ENCODE measurements around the gene TSFM. TPM values are rescaled to one million over a fixed set of nuclear protein-coding genes. Genes with fewer than 3 reads are reported as not detected.
A peak's percentile ranks its signal among the peaks of the same experiment; 100 is the strongest.

The TSFM gene
- total and polyA plus RNA-seq, 7 donors, result 8.0 to 49.3 (median 29.6) TPM

- Histone ChIP-seq H3K27ac (peak overlapping the region; percentile 64 to 100 (median 100)), H3K4me1 (peaks cover 0 to 100% (median 99%) of the 10 kb centered on the region in 4 donors), H3K9me3 (no peaks in the 10 kb centered on the region), H3K27me3 (no peaks in the 10 kb centered on the region), H3K36me3 (no peaks in the 10 kb centered on the region), H3K4me3 (peak overlapping the region in 2 of 4 donors; percentile 20 to 24)
- intact Hi-C loops (cut with DNase I), result loop anchor here (10.0 kb wide), 1 partner anchor 51 kb away; the partner anchor contains the start of gene TSFM
- no peak for TF ChIP-seq POLR2AphosphoS5 (IDR thresholded peaks at IDR 0.05)
- no peak for TF ChIP-seq POLR2A (IDR thresholded peaks at IDR 0.05)
- TF ChIP-seq CTCF (IDR thresholded peaks at IDR 0.05), result no peak
- no peak for TF ChIP-seq EP300 (IDR thresholded peaks at IDR 0.05)
- DNase-seq, result no peak
- 55 to 74% methylated on average over 9 of the region's 9 CpGs for WGBS, 2 donors
Observed at GRCh38 chr12:57835366-57836288, 53.0 kb downstream of the TSFM start.

GRCh38 chr12:57836442-57837375, 54.1 kb downstream of the TSFM start:
- TF ChIP-seq POLR2AphosphoS5 (IDR thresholded peaks at IDR 0.05) (peak in 1 of 4 donors; percentile 7), CTCF (IDR thresholded peaks at IDR 0.05) (no peak), EP300 (IDR thresholded peaks at IDR 0.05) (no peak), POLR2A (IDR thresholded peaks at IDR 0.05) (no peak)
- intact Hi-C loops (cut with DNase I), result loop anchor here (10.0 kb wide), 1 partner anchor 52 kb away; the partner anchor contains the start of gene TSFM

GRCh38 chr12:57837864-57838562, 55.4 kb downstream of the TSFM start:
- Histone ChIP-seq H3K27me3 (no peaks in the 10 kb centered on the region), H3K4me3 (peak overlapping the region in 2 of 4 donors; percentile 20 to 24), H3K27ac (peak overlapping the region; percentile 64 to 100 (median 100)), H3K9me3 (no peaks in the 10 kb centered on the region), H3K4me1 (peaks cover 0 to 100% (median 100%) of the 10 kb centered on the region in 4 donors), H3K36me3 (no peaks in the 10 kb centered on the region)
- TF ChIP-seq EP300 (IDR thresholded peaks at IDR 0.05) (no peak), POLR2AphosphoS5 (IDR thresholded peaks at IDR 0.05) (no peak), POLR2A (IDR thresholded peaks at IDR 0.05) (no peak), CTCF (IDR thresholded peaks at IDR 0.05) (no peak)
- intact Hi-C loops (cut with DNase I), result loop anchor here (10.0 kb wide), 1 partner anchor 53 kb away; the partner anchor contains the start of gene TSFM
- no peak for DNase-seq
- WGBS, 2 donors, result 20 to 31% methylated on average over 5 of the region's 5 CpGs

More at GRCh38 chr12:57836442-57837375, 54.1 kb downstream of the TSFM start:
- 5 to 9% methylated on average over 13 of the region's 13 CpGs for whole genome bisulfite sequencing, 2 donors
- Histone ChIP-seq H3K9me3 (no peaks in the 10 kb centered on the region), H3K4me1 (peaks cover 0 to 100% (median 99%) of the 10 kb centered on the region in 4 donors), H3K27me3 (no peaks in the 10 kb centered on the region), H3K4me3 (peak overlapping the region in 3 of 4 donors; percentile 14 to 24 (median 20)), H3K27ac (peak overlapping the region; percentile 64 to 100 (median 100)), H3K36me3 (no peaks in the 10 kb centered on the region)
- peak; percentile 89 for DNase-seq

Data from sigmoid colon (tissue), 7 donors.